ENCODE measurements around the gene NDUFA5. TPM values are rescaled to one million over a fixed set of nuclear protein-coding genes. Genes with fewer than 3 reads are reported as not detected.

The NDUFA5 gene
- 76.4 TPM for polyA plus RNA-seq (2013, experiment 1 of 4)
- 80.9 TPM for polyA plus RNA-seq (2013, experiment 2 of 4)
- polyA plus RNA-seq (2013, experiment 3 of 4): 58.7 TPM
- polyA plus RNA-seq (2013, experiment 4 of 4): 66.7 TPM

DNA sequence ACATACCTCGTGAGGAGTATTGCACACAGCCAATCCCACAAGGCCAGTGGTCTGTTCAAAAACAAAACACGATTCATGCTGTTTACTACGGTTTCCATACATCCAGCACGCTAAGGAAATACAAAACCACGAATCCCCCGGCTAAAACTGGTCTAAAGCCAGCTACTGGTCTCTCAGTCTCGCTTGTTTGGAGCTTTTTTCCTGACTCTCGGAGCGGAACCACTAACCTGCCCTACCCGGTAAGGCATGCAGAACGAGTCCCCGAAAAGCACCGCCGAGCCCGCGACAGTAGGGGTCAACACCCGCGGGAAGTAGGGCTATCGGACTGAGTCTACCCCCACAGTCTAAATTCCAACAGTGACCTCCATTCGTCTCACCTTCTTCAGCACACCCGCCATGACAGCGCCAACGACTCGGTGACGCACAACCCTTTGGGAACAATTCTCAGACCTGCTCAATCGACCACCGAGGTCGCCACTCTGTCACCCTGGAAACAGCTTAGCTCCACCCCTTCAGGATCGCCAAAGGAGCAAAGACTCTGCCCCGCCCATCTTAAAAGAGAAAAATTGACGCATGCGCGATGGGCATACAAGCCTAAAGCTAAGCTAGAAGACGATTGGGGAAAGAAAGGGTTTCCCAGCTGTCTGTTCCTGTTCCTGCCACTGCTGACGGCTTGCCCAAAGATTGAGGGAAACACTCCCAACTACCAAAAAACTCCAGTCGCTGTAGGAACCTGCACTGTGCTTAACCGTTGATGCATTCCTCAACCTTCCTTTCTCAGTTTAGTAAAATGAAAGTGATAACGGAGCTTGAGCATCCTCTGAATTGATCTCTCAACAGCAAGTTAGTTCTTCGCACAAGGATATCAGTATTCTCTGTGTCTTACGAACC, at the start of gene NDUFA5:
TSS of gene NDUFA5 (minus strand) at position 421 of the 891 bp plus-strand sequence. CDS start at position 398, 23 bp downstream.
- Histone ChIP-seq H3K4me1 (ENCODE audit: control insufficient read depth, insufficient read depth, low read length) (no peaks in the 10 kb centered on the region), H3K36me3 (ENCODE audit: control insufficient read depth, insufficient read depth, low read length) (no peaks in the 10 kb centered on the region), H3K4me3 (ENCODE audit: insufficient read depth, low read depth, low read length) (peak within 1 kb of the TSS; percentile 99), H3K9me3 (ENCODE audit: control insufficient read depth, low read length) (no peaks in the 10 kb centered on the region), H3K27me3 (ENCODE audit: control insufficient read depth, insufficient read depth, low read length, poor library complexity, severe bottlenecking) (no peaks in the 10 kb centered on the region), H3K27ac (ENCODE audit: insufficient read depth, low read depth, low read length, poor library complexity, severe bottlenecking) (peak within 1 kb of the TSS; percentile 85)
- 8 to 9% methylated on average over 40 of the region's 40 CpGs for WGBS, 2 experiments

DNA sequence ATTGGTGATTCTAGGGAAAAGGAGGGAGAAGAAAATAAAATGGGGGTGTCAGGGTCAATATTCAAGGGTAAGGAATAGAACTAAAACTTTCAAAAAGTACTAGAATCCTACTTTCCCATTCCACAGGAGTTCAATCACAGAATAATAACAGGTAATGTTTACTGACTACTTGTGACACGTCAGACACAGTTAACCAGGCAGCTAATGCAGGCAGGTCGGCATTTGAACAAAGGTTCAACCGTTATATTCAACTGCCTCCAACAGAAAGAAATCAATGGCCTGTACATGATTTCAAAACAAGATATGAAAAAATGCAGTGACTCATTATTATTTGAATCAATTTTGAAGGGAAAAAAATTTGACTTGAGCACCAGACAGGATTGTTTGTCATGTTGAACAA, 47.1 kb upstream of the NDUFA5 start:
- WGBS, 2 experiments: 82 to 83% methylated on average over 3 of the region's 3 CpGs
- no peaks in the 10 kb centered on the region for H3K27me3 ChIP-seq (ENCODE audit: control insufficient read depth, insufficient read depth, low read length, poor library complexity, severe bottlenecking)
- no peaks in the 10 kb centered on the region for H3K9me3 ChIP-seq (ENCODE audit: control insufficient read depth, low read length)

DNA sequence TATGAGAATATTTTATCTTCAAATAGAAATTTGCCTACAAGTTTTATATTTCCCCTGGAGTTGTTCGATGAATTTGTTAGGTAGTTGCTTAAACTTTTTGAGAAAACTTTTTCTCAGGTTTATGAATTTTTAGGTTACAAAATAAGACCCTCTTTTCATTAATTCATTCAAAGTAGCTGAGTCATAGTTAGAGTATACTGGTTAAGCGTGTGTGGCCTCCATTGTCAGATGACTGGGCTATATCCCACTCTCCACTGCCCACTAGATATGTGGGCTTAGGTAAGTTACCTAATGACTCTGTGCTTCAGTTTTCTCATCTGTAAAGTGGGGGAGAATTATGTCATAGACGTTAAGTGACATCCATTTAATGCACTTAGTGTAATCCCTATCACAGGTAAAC, 45.0 kb upstream of the NDUFA5 start:
- H3K27ac ChIP-seq (ENCODE audit: insufficient read depth, low read depth, low read length, poor library complexity, severe bottlenecking): no peak overlapping the region
- H3K4me1 ChIP-seq (ENCODE audit: control insufficient read depth, insufficient read depth, low read length): peaks cover 11% of the 10 kb centered on the region
- H3K36me3 ChIP-seq (ENCODE audit: control insufficient read depth, insufficient read depth, low read length): no peaks in the 10 kb centered on the region
- H3K27me3 ChIP-seq (ENCODE audit: control insufficient read depth, insufficient read depth, low read length, poor library complexity, severe bottlenecking): no peaks in the 10 kb centered on the region
- WGBS, 2 experiments: 80 to 100% methylated on average over 1 of the region's 3 CpGs
- no peak overlapping the region for H3K4me3 ChIP-seq (ENCODE audit: insufficient read depth, low read depth, low read length)
- no peaks in the 10 kb centered on the region for H3K9me3 ChIP-seq (ENCODE audit: control insufficient read depth, low read length)

More for the DNA sequence above, 47.1 kb upstream of the NDUFA5 start:
- Histone ChIP-seq H3K4me1 (ENCODE audit: control insufficient read depth, insufficient read depth, low read length) (peaks cover 11% of the 10 kb centered on the region), H3K36me3 (ENCODE audit: control insufficient read depth, insufficient read depth, low read length) (no peaks in the 10 kb centered on the region), H3K4me3 (ENCODE audit: insufficient read depth, low read depth, low read length) (no peak overlapping the region), H3K27ac (ENCODE audit: insufficient read depth, low read depth, low read length, poor library complexity, severe bottlenecking) (no peak overlapping the region)

DNA sequence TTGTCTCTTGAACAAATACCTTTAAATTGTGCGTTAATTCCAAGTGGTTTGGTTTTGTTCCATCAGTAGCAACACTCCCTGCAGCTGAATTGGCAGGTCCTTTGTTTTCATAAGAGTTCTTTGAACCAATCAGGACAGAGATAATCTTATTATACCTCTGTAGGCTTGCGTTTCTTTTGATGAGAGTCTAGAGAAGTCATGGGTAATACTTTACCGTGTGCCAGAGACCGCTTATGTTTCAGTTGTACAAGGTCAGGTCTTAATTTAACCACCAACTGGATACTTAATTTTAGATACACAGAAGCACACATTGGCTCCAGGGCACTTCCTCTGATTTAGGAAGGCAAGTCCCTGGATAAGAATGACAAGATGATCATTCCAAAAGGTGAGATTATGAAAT, 43.9 kb upstream of the NDUFA5 start, which contains the start of gene ASB15:
TSS of gene ASB15 (plus strand) at position 292 of the 400 bp plus-strand sequence. CDS start 12,682 bp downstream, outside the sequence.
- Histone ChIP-seq H3K27me3 (ENCODE audit: control insufficient read depth, insufficient read depth, low read length, poor library complexity, severe bottlenecking) (no peaks in the 10 kb centered on the region), H3K36me3 (ENCODE audit: control insufficient read depth, insufficient read depth, low read length) (no peaks in the 10 kb centered on the region), H3K4me3 (ENCODE audit: insufficient read depth, low read depth, low read length) (no peak within 1 kb of the TSS), H3K4me1 (ENCODE audit: control insufficient read depth, insufficient read depth, low read length) (peaks cover 11% of the 10 kb centered on the region), H3K9me3 (ENCODE audit: control insufficient read depth, low read length) (no peaks in the 10 kb centered on the region), H3K27ac (ENCODE audit: insufficient read depth, low read depth, low read length, poor library complexity, severe bottlenecking) (no peak within 1 kb of the TSS)
- WGBS, 2 experiments: 78 to 85% methylated on average over 4 of the region's 4 CpGs

DNA sequence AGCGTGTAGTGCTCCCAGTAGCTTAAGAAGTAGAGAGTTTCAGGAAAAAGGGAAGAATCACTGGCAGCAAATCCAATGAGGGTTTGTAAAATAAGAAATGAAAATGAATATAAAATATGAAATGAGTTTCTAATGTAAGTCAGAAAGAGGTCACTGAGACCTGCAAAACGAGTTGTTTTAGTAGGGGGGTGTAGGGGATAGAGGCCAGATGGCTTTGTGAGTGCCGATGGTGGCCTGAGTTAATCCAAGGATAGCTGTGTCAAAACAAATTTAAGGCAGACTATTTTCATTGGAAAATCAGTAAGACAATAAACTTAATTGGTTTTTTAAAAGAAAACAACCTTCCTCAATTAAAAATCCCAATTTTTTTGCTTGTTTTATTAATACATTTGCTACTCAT, 43.3 kb upstream of the NDUFA5 start:
- peaks cover 11% of the 10 kb centered on the region for H3K4me1 ChIP-seq (ENCODE audit: control insufficient read depth, insufficient read depth, low read length)
- H3K36me3 ChIP-seq (ENCODE audit: control insufficient read depth, insufficient read depth, low read length): no peaks in the 10 kb centered on the region
- no peak overlapping the region for H3K4me3 ChIP-seq (ENCODE audit: insufficient read depth, low read depth, low read length)
- H3K9me3 ChIP-seq (ENCODE audit: control insufficient read depth, low read length): no peaks in the 10 kb centered on the region
- WGBS, 2 experiments: 83 to 85% methylated on average over 3 of the region's 3 CpGs
- H3K27ac ChIP-seq (ENCODE audit: insufficient read depth, low read depth, low read length, poor library complexity, severe bottlenecking): no peak overlapping the region
- H3K27me3 ChIP-seq (ENCODE audit: control insufficient read depth, insufficient read depth, low read length, poor library complexity, severe bottlenecking): no peaks in the 10 kb centered on the region

DNA sequence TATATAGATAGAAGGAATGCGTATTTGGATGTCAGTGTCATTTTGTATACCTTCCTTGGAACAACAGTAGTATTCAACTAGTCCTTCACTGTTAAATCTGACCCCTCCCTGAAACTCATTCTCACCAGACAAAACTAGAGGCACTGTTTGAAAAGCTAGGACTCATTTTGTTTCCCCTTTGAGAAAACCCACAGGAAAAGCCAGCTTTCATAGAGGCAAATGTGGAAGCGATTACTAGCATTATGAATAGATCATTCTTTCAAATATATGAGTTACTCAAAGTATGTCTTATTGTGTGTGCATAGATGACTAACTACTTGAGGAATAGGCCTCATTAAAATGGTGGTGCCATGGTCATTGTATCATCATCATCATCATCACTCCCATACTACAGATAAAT, 42.1 kb upstream of the NDUFA5 start:
- H3K36me3 ChIP-seq (ENCODE audit: control insufficient read depth, insufficient read depth, low read length): no peaks in the 10 kb centered on the region
- H3K4me1 ChIP-seq (ENCODE audit: control insufficient read depth, insufficient read depth, low read length): peaks cover 11% of the 10 kb centered on the region
- WGBS, 2 experiments: 87 to 100% methylated on average over 1 to 2 of the region's 2 CpGs
- H3K4me3 ChIP-seq (ENCODE audit: insufficient read depth, low read depth, low read length): no peak overlapping the region
- no peaks in the 10 kb centered on the region for H3K27me3 ChIP-seq (ENCODE audit: control insufficient read depth, insufficient read depth, low read length, poor library complexity, severe bottlenecking)
- H3K27ac ChIP-seq (ENCODE audit: insufficient read depth, low read depth, low read length, poor library complexity, severe bottlenecking): no peak overlapping the region
- H3K9me3 ChIP-seq (ENCODE audit: control insufficient read depth, low read length): no peaks in the 10 kb centered on the region

DNA sequence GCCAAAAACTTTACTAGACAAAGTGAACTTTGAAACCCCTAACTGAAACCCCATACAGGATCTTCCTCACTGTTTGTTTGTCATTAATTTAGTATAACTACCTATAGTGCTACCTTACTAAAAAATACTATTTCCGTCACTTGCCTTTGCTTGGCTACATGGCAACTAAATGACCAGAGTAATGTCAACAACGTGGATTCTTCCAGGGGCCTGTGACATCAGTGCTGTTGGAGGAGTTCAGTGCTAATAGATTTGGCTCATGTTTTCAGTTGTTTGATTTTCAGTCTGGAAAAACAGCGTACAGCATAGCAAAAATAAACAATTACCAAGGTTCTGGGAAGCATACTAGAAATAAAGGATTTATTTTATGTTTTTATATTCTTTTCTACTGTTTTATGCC, 41.0 kb upstream of the NDUFA5 start:
- Histone ChIP-seq H3K27me3 (ENCODE audit: control insufficient read depth, insufficient read depth, low read length, poor library complexity, severe bottlenecking) (no peaks in the 10 kb centered on the region), H3K36me3 (ENCODE audit: control insufficient read depth, insufficient read depth, low read length) (no peaks in the 10 kb centered on the region), H3K4me3 (ENCODE audit: insufficient read depth, low read depth, low read length) (no peak overlapping the region), H3K27ac (ENCODE audit: insufficient read depth, low read depth, low read length, poor library complexity, severe bottlenecking) (no peak overlapping the region), H3K4me1 (ENCODE audit: control insufficient read depth, insufficient read depth, low read length) (peaks cover 15% of the 10 kb centered on the region), H3K9me3 (ENCODE audit: control insufficient read depth, low read length) (no peaks in the 10 kb centered on the region)
- WGBS, 2 experiments: 85 to 93% methylated on average over 2 to 3 of the region's 3 CpGs

DNA sequence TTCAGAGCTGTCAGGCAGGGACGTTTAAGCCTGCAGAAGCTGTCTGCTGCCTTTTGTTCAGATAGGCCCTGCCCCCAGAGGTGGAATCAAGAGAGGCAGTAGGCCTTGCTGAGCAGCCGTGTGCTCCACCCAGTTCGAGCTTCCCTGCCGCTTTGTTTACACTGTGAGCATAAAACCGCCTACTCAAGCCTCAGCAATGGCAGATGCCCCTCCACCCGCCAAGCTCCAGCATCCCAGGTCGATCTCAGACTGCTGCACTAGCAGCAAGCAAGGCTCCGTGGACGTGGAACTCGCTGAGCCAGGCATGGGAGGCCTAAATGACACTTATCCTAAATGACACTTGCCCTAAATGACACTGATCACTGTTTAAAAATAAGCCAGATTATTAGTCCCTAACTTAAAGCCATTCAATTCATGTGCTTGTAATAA, 37.2 kb upstream of the NDUFA5 start:
- Histone ChIP-seq H3K36me3 (ENCODE audit: control insufficient read depth, insufficient read depth, low read length) (no peaks in the 10 kb centered on the region), H3K9me3 (ENCODE audit: control insufficient read depth, low read length) (no peaks in the 10 kb centered on the region), H3K4me1 (ENCODE audit: control insufficient read depth, insufficient read depth, low read length) (peaks cover 4% of the 10 kb centered on the region), H3K4me3 (ENCODE audit: insufficient read depth, low read depth, low read length) (no peak overlapping the region), H3K27me3 (ENCODE audit: control insufficient read depth, insufficient read depth, low read length, poor library complexity, severe bottlenecking) (no peaks in the 10 kb centered on the region), H3K27ac (ENCODE audit: insufficient read depth, low read depth, low read length, poor library complexity, severe bottlenecking) (no peak overlapping the region)
- 6% methylated on average over 10 of the region's 10 CpGs for WGBS, 2 experiments

DNA sequence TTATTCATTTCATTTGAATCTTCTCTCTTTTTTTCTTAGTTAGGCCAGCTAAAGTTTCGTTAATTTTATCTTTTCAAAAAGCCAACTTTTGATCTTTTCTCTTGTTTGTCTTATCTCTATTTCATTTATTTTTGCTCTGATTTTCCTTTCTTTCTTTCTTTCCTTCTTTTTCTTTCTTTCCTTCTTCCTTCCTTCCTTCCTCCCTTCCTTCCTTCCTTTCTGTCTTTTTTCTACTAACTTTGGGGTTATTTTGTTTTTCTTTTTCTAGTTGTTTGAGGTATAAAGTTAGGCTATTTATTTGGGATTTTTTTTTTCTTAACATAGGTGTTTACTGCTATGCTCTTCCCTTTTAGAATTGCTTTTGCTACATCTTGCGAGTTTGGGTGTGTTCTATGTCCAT, 30.8 kb upstream of the NDUFA5 start:
- Histone ChIP-seq H3K4me1 (ENCODE audit: control insufficient read depth, insufficient read depth, low read length) (no peaks in the 10 kb centered on the region), H3K27ac (ENCODE audit: insufficient read depth, low read depth, low read length, poor library complexity, severe bottlenecking) (no peak overlapping the region)
- 86 to 92% methylated on average over 2 of the region's 2 CpGs for WGBS, 2 experiments

DNA sequence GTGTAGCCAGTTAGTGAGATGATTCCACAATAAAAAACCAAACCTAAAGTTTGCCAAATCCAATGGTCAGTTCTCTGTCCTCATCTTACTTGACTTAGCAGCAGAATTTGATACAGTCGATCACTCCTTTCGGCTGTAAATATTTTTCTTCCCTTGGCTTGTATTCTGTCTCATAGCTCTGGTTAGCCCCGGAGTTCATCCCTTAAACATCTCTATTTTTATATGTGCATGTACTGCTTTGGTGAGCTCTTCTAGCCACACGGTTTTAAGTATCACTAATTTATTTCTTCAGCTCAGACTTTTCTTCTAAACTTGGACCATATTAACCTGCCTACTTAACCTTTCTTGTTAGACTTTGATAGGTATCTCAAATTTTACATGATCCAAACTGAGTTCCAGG, 26.2 kb upstream of the NDUFA5 start:
- H3K27ac ChIP-seq (ENCODE audit: insufficient read depth, low read depth, low read length, poor library complexity, severe bottlenecking): no peak overlapping the region
- WGBS, 2 experiments: 92 to 95% methylated on average over 4 of the region's 4 CpGs
- no peaks in the 10 kb centered on the region for H3K36me3 ChIP-seq (ENCODE audit: control insufficient read depth, insufficient read depth, low read length)
- no peak overlapping the region for H3K4me3 ChIP-seq (ENCODE audit: insufficient read depth, low read depth, low read length)
- no peaks in the 10 kb centered on the region for H3K4me1 ChIP-seq (ENCODE audit: control insufficient read depth, insufficient read depth, low read length)
- no peaks in the 10 kb centered on the region for H3K9me3 ChIP-seq (ENCODE audit: control insufficient read depth, low read length)
- H3K27me3 ChIP-seq (ENCODE audit: control insufficient read depth, insufficient read depth, low read length, poor library complexity, severe bottlenecking): no peaks in the 10 kb centered on the region

More for the DNA sequence above, 30.8 kb upstream of the NDUFA5 start:
- Histone ChIP-seq H3K4me3 (ENCODE audit: insufficient read depth, low read depth, low read length) (no peak overlapping the region), H3K27me3 (ENCODE audit: control insufficient read depth, insufficient read depth, low read length, poor library complexity, severe bottlenecking) (no peaks in the 10 kb centered on the region), H3K36me3 (ENCODE audit: control insufficient read depth, insufficient read depth, low read length) (no peaks in the 10 kb centered on the region), H3K9me3 (ENCODE audit: control insufficient read depth, low read length) (no peaks in the 10 kb centered on the region)

Measured in ectodermal cell (in vitro differentiated cells).